Spleen (tissue), 7 donors: ENCODE results near the gene AKR1C8.
"Not testable (repeated sequence)": the region's sequence is repeated elsewhere in the genome, so short reads cannot be mapped to it uniquely, and the experiment has no call there.

Experiments
- CTCF ChIP-seq, 11 experiments: fragments of 200-600 bp in 7 of 11; fragments of 450-650 bp in 4 of 11; sonication (generic) in 4 of 11; IDR thresholded peaks in 8 of 11; conservative IDR thresholded peaks in 3 of 11; 1 replicate in 7 of 11; 2 replicates in 4 of 11; pipeline versions ENCODE4 v1.4.0 to v1.8.0; 2016 to 2021; ENCODE audit warnings: antibody characterized with exemption in 11 of 11, inconsistent platforms in 4 of 11, mild to moderate bottlenecking in 1 of 11
- POLR2A ChIP-seq, 3 donors: fragments of 450-650 bp; IDR thresholded peaks; one replicate each; pipeline ENCODE4 v1.5.1; 2017; ENCODE audit warnings: antibody characterized with exemption in 3 of 3, mild to moderate bottlenecking in 1 of 3
- donor health status: DM: no; HTN: no; CAD: no; lungs with moderate emphysema.
- donor health status: DM: no; HTN: no; CAD: no.
- donor health status: DM: no; HTN: no; CAD: no.

- not testable (repeated sequence) for TF ChIP-seq CTCF (IDR thresholded peaks at IDR 0.05 in 8 of 11, conservative IDR thresholded peaks at IDR 0.05 in 3 of 11); POLR2A (IDR thresholded peaks at IDR 0.05)
These were observed 47.3 kb downstream of the AKR1C8 start for GRCh38 chr10:5137699-5138098.
